HCT116 (cell line): ENCODE results near the gene GJA9. TPM values are rescaled to one million over a fixed set of nuclear protein-coding genes. Genes with fewer than 3 reads are reported as not detected.
"Not testable (repeated sequence)": the region's sequence is repeated elsewhere in the genome, so short reads cannot be mapped to it uniquely, and the experiment has no call there.

ENCODE experiments used
- ATAC-seq: fragments of 200-7000 bp; cut with Tn5 transposase; 2 replicates; pipeline ENCODE4 v1.9.1; 2020; ENCODE audit warnings: mild to moderate bottlenecking, moderate library complexity
- BruUV-seq: library from RNA; stranded (reverse); fragments of 400-500 nt; replicated peaks from 2 replicates; lab custom pipeline; 2021; lab: Mats Ljungman, UMichigan
- CTCF ChIA-PET: fragments of 300-600 bp; sonication (Branson Sonifier 250); formaldehyde crosslinking; loops from one replicate; lab custom pipeline; 2021; ENCODE audit warnings: antibody characterized with exemption; lab: Charles Lee
- POLR2A ChIA-PET: fragments of 300-600, 350-600 bp; sonication (Branson Sonifier 250); formaldehyde crosslinking; loops from one replicate; lab custom pipeline; 2021; ENCODE audit warnings: antibody characterized with exemption; lab: Charles Lee
- RAD21 ChIA-PET, 2 experiments: fragments of 300-600 bp; sonication (Branson Sonifier 250); formaldehyde crosslinking; loops; one replicate each; lab custom pipeline; 2023; ENCODE audit warnings: low total read pairs in 2 of 2; ENCODE audit not compliant: uncharacterized antibody in 2 of 2, unreplicated experiment in 2 of 2, low non-redundant PET in 1 of 2; lab: Charles Lee
- DNase-seq: peaks from one replicate; pipeline ENCODE4 v3.0.0-alpha.2; 2010; ENCODE audit warnings: low read depth, low spot score
- H2AFZ ChIP-seq: fragments of 200-600 bp; shearing (Covaris generic), sonication (generic); 2 replicates; pipeline ENCODE4 v1.6.1; 2017; ENCODE audit warnings: low read depth, mixed run types, mixed read lengths, antibody characterized with exemption, low read length; ENCODE audit not compliant: poor library complexity, severe bottlenecking
- H3K27ac ChIP-seq: 2 replicates; pipeline ENCODE4 v1.5.1; 2012; ENCODE audit warnings: low read depth, low read length
- H3K27me3 ChIP-seq: fragments of 200-600 bp; sonication (generic); 2 replicates; pipeline ENCODE4 v1.6.1; 2016; ENCODE audit warnings: mixed run types, low read length, mixed read lengths; ENCODE audit not compliant: insufficient read depth
- H3K36me3 ChIP-seq, 2 experiments: fragments of 200-500 bp in 1 of 2; fragments of 200-600 bp in 1 of 2; sonication (Bioruptor generic) in 1 of 2; sonication (generic) in 1 of 2; 2 replicates each; pipeline versions ENCODE4 v1.5.1 to v1.6.1; 2014 to 2016; ENCODE audit warnings: low read length in 2 of 2, inconsistent platforms in 1 of 2, mixed read lengths in 1 of 2, mixed run types in 1 of 2; ENCODE audit not compliant: insufficient read depth in 2 of 2, control insufficient read depth in 1 of 2
- H3K4me1 ChIP-seq, 2 experiments: fragments of 200-600 bp in 1 of 2; sonication (generic) in 1 of 2; 2 replicates each; pipeline versions ENCODE4 v1.5.1 to v1.6.1; 2012 to 2017; ENCODE audit warnings: low read length in 2 of 2, inconsistent platforms in 1 of 2, mild to moderate bottlenecking in 1 of 2, mixed read lengths in 1 of 2, mixed run types in 1 of 2, moderate library complexity in 1 of 2; ENCODE audit not compliant: insufficient read depth in 2 of 2, control insufficient read depth in 1 of 2
- H3K4me2 ChIP-seq: fragments of 200-600 bp; sonication (generic); 2 replicates; pipeline ENCODE4 v1.6.1; 2017; ENCODE audit warnings: mixed run types, low read length, mixed read lengths
- H3K4me3 ChIP-seq, 2 experiments: fragments of 200-600 bp in 1 of 2; sonication (generic) in 1 of 2; replicated peaks in 1 of 2; 2 replicates each; pipeline ENCODE4 v1.5.1; 2011 to 2016; ENCODE audit warnings: low read length in 2 of 2, control low read depth in 1 of 2, low read depth in 1 of 2, mild to moderate bottlenecking in 1 of 2, mixed read lengths in 1 of 2, mixed run types in 1 of 2
- H3K79me2 ChIP-seq: fragments of 200-600 bp; sonication (generic); 2 replicates; pipeline ENCODE4 v1.6.1; 2017; ENCODE audit warnings: mild to moderate bottlenecking, mixed run types, low read length, moderate library complexity, mixed read lengths; ENCODE audit not compliant: insufficient read depth
- H3K9ac ChIP-seq: fragments of 200-600 bp; sonication (generic); 2 replicates; pipeline ENCODE4 v1.6.1; 2016; ENCODE audit warnings: low read length, mixed read lengths
- H3K9me2 ChIP-seq: fragments of 200-600 bp; sonication (generic), shearing (Covaris generic); 2 replicates; pipeline ENCODE4 v1.6.1; 2017; ENCODE audit warnings: mixed run types, mild to moderate bottlenecking, moderate library complexity; ENCODE audit not compliant: insufficient read depth
- H3K9me3 ChIP-seq, 2 experiments: fragments of 200-500 bp in 1 of 2; fragments of 200-600 bp in 1 of 2; sonication (Bioruptor generic) in 1 of 2; sonication (generic) in 1 of 2; 2 replicates each; pipeline ENCODE4 v1.6.1; 2014 to 2017; ENCODE audit warnings: low read length in 2 of 2, mixed read lengths in 2 of 2, inconsistent platforms in 1 of 2, low read depth in 1 of 2, mild to moderate bottlenecking in 1 of 2, mixed run types in 1 of 2, moderate library complexity in 1 of 2; ENCODE audit not compliant: control insufficient read depth in 1 of 2, insufficient read depth in 1 of 2
- H4K20me1 ChIP-seq: fragments of 200-600 bp; sonication (generic), shearing (Covaris generic); 2 replicates; pipeline ENCODE4 v1.6.1; 2017; ENCODE audit warnings: mixed run types, mild to moderate bottlenecking, moderate library complexity; ENCODE audit not compliant: insufficient read depth
- ELF1 ChIP-seq: IDR thresholded peaks from 2 replicates; pipeline ENCODE4 v1.6.1; 2012; ENCODE audit warnings: low read depth, borderline replicate concordance
- EZH2 ChIP-seq: fragments of 200-600 bp; sonication (generic); IDR thresholded peaks from 2 replicates; pipeline ENCODE4 v1.6.1; 2017; ENCODE audit warnings: antibody characterized with exemption, mixed run types
- FOSL1 ChIP-seq: IDR thresholded peaks from 2 replicates; pipeline ENCODE4 v1.6.1; 2012; ENCODE audit warnings: low read depth
- POLR2A ChIP-seq: IDR thresholded peaks from 2 replicates; pipeline ENCODE4 v1.7.0; 2011; ENCODE audit warnings: borderline replicate concordance; ENCODE audit not compliant: insufficient read depth, insufficient read length; ENCODE audit errors: extremely low read depth
- REST ChIP-seq: IDR thresholded peaks from 2 replicates; pipeline ENCODE4 v1.6.1; 2012; ENCODE audit warnings: low read depth
- SIN3A ChIP-seq: IDR thresholded peaks from 2 replicates; pipeline ENCODE4 v1.6.1; 2012; ENCODE audit warnings: low read depth
- YY1 ChIP-seq: IDR thresholded peaks from 2 replicates; pipeline ENCODE4 v1.6.1; 2011; ENCODE audit warnings: low read length, low read depth, moderate library complexity, mild to moderate bottlenecking; ENCODE audit not compliant: insufficient replicate concordance; ENCODE audit errors: extremely low read depth
- ZNF274 ChIP-seq: fragments of 200-500 bp; sonication (Bioruptor generic); IDR thresholded peaks from 2 replicates; pipeline ENCODE4 v1.6.1; 2014; ENCODE audit warnings: mild to moderate bottlenecking, low read depth, low read length, inconsistent platforms
- intact Hi-C: fragments of 100-400 bp; cut with micrococcal nuclease; formaldehyde crosslinking; loops from 2 replicates; pipeline ENCODE4 v1.10.0; 2022
- total RNA-seq: library from RNA; stranded (reverse); gene quantifications from one replicate; pipeline ENCODE4 v1.2.1, GENCODE V29; 2021; ENCODE audit not compliant: unreplicated experiment

Gene GJA9
- total RNA-seq, 1 experiment from 2014 or later: not detected

- TF ChIP-seq FOSL1: no peak
- no peak for TF ChIP-seq REST
Observed at GRCh38 chr1:38846210-38846609, 35.2 kb downstream of the GJA9 start (continued).

GRCh38 chr1:38845088-38845487, 36.3 kb downstream of the GJA9 start:
- H3K9ac ChIP-seq, H3K27me3 ChIP-seq, H3K4me3 ChIP-seq, DNase-seq, RAD21 ChIA-PET, H3K36me3 ChIP-seq, ATAC-seq, BruUV-seq, H3K4me1 ChIP-seq, H3K27ac ChIP-seq, H3K9me3 ChIP-seq, H3K9me2 ChIP-seq, POLR2A ChIA-PET, H2AFZ ChIP-seq, H3K4me2 ChIP-seq, intact Hi-C loops, H4K20me1 ChIP-seq, H3K79me2 ChIP-seq: not testable (repeated sequence)
- CTCF ChIA-PET: interaction anchor here (1.0 kb wide), 1 partner anchor 10 kb away, joined by 3 read pairs; no protein-coding TSS in a partner anchor

- Histone ChIP-seq H3K27me3 (no peaks in the 10 kb centered on the region), H3K79me2 (no peaks in the 10 kb centered on the region), H3K9ac (no peak overlapping the region), H3K27ac (no peak overlapping the region), H3K4me1 (no peaks in the 10 kb centered on the region), H3K4me3 (no peak overlapping the region), H3K36me3 (peaks cover 0 to 4% of the 10 kb centered on the region in 2 experiments; a peak in 2 of 4 replicates), H3K9me3 (no peaks in the 10 kb centered on the region), H3K4me2 (no peak overlapping the region), H2AFZ (no peak overlapping the region), H4K20me1 (no peaks in the 10 kb centered on the region), H3K9me2 (no peaks in the 10 kb centered on the region)
- BruUV-seq: no TSS peak
- POLR2A ChIA-PET: no interaction called here
- no peak for ATAC-seq
- intact Hi-C loops: no loop called here
- CTCF ChIA-PET: no interaction called here
- no peak for DNase-seq
- RAD21 ChIA-PET: no interaction called here
- TF ChIP-seq ELF1 (no peak), POLR2A (no peak), ZNF274 (no peak), SIN3A (no peak), REST (no peak), EZH2 (no peak), YY1 (no peak)
Observed at GRCh38 chr1:38840281-38840680, 41.1 kb downstream of the GJA9 start.
